Superior temporal gyrus (tissue), 1 donor: ENCODE results near the gene MYT1.

Experiments
- DNase-seq: peaks from one replicate; pipeline ENCODE4 v3.0.0-alpha.2; 2016; ENCODE audit errors: extremely low spot score

MYT1 gene

DNA sequence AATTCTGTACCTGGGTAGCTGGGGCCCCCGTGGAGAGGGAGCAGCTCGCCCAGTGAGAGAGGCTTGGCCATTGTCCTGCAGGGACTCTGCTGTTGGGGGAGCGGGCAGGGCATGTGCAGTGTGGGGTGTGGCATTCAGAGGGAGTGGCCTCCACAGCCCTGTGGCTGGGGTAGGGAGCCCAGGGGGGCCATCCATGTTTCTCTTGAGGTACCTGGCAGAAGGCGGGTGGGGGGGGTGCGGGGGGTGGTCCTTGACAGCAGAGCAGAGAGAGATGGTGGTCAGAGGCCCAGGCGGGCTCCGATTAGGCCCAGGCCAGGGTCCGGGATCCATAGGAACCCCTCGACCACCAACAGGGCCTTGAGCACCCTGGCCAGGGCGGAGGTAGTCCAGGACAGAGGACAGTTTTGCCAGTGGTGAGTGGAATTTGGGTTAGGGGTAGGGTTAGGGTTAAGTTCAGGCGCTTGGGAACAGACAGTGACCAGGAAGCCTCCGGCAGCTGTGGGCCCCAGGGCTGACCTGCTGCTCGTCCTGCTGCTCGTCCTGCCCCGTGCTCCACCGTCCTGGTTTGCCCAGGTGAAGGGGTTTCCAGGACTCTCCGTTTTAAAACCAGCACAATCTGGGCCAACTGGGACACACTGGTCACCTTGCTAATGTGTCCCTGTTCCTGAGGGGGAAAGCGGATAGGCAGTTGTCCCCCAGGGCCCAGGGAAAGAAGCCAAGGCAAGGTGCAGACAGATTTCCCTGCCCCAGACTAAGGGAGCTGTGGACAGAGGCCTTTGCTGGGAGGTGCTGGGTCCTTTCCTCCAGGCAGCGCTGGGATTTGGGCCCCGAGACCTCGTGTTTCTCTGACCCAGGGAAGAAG lies 24.8 kb upstream of the MYT1 start:
- DNase-seq, result no peak

DNA sequence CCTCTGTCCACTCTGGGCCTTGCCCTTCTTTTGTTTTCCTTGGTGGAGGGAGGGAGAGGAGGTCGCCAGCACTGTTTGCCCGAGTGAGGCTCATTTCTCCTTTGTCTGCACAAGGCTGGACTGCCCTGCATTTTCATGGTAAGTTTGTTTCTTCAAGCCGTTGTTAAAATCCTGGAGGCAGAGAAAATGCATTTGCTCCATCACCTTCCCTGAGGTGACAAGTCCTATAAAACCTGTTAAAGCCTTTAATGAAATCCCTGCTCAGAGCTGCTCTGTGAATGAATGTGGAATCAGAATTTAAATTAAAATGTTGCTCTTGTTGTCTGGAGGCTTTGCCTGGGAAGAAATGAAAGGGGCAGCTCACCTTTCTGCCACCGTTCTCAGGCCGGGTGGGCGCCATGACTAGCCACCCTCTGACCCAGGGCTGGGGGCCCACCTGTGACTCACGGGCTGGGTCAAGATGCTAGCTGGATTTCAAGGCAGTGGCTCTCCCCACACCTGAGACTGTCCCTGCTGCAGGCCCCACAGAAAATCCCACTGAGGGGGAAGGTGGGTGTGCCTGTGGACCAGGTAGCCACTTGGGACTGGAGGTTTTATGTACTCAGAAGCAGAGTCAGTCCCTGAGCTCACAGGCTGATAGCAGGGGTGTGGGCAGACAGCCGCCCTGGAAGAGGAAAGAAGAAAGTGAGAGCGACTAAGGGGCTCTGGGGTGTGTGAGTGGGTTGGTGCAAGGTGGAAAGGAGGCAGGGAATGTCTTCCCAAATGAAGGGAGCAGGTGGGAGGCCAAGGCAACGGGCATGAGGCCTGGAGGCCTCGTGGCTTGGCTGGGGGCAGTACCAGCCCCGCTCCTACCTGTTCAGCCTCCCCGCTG lies 24.0 kb upstream of the MYT1 start:
- DNase-seq, result no peak

DNA sequence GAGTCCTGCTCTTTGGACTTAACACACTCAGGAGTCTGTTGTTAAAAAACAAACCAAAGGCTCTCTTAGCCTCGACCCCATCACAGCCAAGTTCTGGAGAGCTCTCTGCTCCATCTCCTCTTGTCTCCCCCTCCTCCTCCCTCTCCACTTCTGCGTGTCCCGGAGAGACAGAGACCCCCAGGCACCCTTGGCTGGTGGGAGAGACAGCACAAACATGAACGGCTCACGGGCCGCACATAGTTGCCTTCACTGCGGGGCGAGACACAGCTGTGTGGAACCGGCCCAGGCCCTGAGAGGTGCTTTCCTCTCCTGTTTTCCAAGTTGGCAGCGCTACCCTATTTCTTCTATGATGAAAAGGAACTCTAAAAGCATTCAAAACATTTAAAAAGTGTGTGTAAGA lies 23.3 kb upstream of the MYT1 start:
- DNase-seq, result no peak

DNA sequence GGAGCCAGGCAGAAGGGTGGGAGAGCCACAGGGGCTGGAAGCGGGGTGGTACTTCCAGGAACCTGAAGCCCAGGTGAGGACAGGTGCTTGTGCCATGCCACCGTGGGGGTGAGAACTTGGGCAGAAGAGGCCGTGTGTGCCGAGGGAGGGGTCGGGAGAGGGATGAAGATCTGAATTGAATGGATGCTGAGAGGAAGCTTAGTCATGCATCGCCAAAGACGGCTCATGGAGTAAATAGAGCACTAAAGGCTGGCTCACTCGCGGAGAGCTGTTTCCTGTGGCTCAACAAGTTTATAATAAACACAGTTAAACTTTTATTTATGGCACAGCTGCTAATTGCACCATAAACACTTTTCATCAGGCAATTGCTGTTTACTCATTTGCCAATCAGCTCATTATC lies 21.7 kb upstream of the MYT1 start:
- no peak for DNase-seq

DNA sequence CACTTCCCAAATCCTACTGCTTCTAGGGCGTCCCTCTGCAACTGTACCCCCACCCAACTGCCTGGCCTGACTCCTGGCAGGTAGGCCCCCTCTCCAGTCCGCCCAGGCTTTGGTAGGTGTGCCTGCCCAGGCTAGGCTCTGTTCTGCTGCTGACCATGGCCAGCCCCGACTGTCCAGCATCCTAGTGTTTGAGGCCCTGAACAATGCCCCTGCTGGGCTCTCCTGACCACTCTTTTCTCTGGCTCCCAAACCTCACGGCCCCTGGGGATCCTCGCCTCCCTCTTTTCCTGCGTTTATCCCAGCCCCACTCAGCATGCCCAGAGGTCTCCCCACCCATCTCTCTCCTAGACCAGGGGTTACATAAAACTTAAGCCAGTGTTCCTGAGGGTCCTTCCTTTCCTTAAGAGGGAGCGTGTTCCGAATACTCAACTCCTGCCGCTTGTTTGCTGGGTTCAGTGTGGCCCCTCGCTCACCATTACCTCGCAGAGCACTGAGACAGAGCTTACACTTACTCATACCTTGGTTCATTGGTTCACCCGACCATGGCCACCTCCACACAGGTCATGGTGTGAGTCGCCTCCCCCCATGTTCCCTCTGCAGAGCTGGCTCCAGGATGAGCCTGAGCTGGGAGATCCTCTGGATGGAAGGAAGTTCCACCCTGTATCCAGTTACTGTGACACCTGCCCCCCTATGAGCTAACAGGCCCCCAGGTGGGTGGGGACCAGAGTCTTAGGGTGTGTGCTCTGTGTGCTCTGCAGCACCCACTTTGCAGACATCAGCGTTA lies 21.0 kb upstream of the MYT1 start:
- no peak for DNase-seq

DNA sequence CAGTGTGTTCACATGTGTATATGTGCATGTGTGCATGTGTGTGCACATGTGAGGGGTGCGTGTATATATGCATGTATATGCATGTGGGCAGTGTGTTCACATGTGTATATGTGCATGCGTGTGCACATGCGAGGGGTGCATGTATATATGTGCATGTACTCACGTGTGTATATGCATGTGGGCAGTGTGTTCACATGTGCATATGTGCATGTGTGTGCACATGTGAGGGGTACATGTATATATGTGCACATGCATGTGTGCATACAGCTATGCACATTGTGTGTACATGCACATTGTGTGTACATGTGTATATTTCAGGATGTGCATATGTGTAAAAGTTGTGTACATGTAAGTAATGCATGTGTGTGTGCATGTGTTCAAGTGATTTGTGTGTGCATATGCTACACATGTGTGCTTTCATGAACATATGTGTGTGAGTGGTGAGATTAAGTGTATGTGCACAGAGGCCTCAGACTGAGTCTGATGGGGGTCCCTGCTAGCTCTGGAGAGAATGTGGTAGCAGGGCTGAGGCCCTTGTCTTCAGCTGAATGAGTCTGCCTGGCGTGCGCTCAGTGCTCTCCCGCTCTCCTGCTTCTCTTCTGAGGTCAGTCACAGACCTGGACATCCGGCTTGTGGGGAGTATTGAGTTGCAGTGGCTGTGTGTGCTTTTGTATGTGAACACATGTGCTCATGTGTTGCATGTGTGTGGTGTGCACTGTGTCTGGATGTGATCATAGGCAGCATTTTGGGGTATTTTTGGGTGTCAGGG lies 19.9 kb upstream of the MYT1 start:
- no peak for DNase-seq

DNA sequence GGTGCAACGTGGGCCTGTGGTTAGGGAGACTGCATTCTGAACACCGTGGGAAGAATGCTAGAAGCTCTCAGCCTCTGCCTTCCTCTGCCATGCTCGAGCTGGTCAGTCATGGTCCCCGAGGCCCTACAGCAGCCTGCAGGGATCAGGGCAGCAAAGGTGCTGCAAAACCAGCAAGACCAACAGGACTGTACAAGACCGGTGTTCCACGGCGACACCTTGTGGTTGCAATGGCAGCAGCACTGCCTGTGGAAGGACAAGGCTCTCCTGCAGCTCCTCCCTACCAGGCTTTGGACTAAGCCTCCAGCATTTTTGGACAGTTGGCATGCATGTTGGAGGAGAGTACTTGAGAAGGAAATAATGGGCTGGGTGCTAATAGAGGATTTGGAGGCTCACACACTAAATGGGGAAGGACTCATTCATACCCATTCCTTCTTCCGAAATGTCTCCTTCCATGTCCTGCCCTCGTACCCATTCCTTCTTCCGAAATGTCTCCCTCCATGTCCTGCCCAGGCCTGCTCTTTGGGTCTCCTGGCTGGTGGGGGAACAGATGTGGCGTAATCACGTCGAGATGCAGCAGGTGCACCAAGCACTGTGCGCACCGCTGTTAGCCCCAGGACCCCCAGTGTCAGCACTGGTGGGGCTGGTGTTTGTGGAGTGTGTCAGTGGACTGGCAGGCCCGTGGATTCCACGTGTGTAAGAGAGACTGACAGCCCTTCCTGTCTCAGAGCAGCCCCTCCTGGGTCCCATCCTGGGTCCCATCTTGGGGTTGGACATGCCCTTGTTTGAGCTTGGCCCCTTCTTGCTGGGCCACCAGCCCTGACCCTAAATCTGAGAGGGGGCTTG lies 18.6 kb upstream of the MYT1 start:
- DNase-seq, result no peak

DNA sequence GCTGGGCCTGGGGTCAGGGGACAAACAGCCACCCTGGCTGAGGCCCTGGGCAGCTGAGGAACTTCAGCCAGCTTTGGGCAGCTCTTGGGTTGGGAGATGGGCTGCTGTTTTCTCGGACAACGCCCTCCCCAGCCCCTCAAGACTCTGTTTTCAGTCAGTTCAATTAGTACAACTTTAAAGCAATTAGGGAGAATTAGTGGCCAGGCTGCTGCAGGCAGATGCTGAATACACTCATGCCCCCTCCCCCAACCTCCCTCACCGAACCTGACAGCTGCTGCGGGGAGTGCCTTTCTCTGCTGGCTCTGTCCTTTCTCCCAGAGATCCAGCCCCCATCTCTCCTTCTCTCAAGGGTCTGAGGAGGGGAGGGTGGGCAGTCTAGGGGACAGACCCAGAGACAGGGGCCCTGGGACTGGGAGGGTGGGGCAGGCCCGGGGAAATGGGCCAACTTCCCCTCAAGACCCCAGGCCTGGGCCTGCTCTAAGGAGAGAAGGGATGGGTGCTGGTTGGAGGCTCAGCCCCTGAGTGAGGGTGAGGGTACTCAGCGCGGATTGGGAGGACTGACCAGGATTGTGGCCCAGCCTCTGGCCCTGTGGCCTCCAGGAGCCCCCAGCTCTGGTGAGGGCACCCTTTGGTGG lies 17.8 kb upstream of the MYT1 start:
- no peak for DNase-seq

DNA sequence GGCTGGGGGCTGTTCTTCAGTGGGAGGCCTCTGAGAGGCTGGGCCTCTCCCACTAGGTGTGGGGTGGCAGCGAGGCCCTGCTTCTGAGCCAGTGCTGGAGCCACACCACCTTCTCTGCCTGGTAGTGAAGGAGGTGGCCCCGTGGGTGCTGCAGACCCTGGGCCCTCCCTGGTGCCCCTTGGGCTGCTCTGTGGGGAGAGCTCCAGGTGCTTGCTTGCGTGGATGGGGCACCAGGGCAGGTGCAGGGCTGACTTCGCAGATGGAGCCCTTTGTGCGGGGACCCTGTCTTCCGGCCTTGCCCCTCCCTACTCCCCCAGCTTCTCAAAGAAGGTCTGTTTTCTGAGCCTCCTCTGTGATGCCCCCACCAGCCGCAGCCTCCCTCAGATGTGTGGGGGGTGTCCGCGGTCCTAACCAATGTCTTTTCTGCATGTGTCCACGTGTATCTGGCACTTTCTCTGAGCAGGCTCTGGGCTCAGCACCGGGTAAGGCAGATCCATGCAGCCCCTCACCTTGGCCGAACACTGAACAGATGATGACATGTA lies 17.2 kb upstream of the MYT1 start:
- no peak for DNase-seq

DNA sequence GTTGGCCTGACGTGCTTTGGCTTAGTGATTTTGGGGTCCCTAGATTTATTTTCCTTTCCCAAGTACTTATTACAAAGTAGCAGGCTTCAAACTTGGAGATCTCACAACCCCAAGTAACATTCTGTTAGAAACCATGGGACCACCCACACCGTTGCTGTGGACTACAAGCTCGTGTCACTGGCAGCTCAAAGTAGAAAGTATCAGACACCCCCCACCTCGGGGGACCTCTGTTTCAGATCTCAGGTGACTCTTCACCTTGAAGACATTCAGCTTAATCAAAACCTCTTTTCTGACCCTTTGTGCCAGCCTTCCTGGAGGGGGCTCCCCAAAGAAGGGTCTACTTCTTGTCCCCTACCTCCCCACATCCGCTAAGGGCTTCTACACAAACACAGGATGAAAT lies 15.7 kb upstream of the MYT1 start:
- DNase-seq, result no peak

DNA sequence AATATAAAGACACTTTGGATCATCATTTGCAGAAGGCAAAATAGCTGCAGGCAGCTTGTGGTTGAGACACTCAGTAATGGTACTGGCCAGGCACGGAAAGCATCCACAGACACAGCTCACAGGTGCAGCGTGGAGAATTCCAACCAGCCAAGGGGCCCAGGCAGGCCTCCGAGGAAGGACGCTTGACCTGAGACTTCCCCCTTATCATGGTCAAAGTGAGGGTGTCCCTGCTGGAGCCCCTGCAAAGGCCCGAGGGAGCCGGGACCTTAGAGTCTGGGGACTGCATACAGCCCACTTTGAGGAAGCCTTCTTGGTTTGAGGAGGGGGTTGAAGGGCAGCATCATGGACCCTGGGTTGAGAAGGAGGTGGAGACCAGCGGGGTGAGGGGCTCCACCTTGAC lies 15.1 kb upstream of the MYT1 start:
- no peak for DNase-seq

DNA sequence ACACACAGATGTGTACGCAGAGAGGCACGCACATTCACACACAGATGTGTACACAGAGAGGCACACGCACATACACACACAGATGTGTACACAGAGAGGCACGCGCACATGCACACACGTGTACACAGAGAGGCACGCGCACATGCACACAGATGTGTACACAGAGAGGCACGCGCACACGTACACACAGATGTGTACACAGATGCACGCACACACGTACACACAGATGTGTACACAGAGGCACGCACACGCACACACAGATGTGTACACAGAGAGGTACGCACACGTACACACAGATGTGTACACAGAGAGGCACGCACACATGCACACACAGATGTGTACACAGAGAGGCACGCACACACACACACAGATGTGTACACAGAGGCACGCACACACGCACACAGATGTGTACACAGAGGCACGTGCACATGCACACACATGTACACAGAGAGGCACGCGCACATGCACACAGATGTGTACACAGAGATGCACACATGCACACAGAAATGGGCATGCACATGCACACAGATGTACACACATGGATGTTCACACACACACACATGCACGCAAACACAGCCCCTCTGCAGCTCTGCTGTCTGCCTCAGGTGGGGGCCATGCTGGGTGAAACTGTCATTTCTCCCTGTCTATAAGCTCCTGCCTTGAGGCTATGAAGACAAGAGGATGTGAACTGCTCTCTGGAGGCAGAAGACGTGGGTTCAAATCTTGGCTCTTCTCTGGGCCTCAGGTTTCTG lies 14.3 kb upstream of the MYT1 start:
- no peak for DNase-seq

DNA sequence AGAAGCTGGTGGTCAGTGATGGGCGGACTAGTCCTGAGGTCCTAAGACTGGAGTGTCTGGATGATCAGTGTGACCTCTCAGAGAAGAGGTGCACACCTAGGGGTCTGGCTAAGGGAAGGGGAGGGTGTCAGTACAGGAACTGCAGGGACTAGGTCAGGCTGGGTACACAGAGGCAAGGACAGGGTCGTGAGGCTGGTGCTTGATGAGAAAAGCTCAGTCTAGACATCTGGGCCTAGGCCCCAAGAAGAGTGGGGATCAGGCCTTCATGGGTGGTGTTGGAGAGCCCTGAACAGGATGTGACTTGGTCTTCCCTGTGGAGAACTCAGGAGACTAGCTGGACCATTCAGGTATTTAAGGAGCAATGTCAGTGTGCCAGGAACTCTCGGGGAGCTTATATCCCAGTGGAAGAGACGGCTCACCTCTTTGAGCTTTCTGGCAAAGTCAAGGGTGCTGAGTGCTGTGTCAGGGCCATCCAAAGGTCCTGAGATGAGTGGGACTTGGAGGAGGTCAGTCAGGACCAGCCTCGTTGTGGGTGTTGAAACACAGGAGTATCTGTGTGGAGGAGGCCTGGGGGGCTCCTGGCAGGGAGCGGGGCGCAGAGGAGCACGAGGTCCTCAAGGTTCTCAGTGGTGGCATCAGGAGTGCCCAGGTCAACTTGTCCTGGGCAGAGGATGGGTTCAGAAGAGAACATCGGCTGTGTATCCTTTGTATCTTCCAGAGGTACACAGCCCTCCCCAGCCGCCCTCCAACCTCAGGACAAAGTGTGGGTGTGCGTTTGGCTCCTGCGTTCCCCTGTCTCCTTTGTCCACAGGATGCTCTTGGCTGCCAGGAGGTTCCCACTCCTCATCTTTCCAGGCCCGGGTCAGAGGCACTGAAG lies 13.3 kb upstream of the MYT1 start:
- no peak for DNase-seq

DNA sequence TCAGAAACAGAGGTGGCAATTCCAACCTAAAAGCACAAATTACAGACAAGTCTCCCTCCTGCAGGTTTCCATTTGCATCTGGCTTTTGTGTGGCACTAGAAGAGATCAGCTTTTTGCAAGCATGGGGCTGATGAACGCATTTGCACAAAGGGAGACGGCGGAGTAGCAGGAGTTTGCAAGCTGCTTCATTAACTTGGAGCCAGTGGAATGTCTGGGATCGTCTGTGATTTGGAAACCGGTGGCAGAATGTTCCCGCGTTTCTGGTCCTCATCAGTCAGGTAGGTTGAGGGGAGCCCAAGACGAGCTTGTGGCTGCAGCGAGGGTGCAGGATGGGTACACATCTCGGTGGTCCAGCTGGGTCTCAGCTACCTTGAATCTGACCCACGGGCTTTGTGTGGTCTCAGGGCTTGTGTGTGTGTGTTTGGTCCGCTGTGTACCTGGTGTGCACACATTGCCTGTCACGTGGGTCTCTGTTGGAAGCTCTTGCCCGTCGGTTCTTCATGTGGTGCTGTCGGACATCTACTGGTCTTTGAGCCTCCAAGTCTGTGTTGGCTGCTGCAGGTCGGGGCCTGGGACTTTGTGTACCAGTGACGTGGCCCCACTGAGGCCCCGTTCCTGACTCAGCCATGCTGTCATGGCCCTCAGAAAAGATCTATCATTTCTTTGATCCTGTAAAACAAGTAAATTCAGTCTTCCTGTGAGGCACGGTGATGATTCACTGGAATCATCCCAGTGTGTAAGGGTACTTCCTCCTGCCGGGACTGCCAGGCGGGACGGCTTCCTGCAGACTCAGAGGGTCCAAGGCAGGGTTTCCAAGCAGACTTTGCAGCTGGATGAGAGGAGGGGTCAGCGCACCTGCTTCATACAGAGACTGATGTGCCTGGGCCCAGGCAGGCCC lies 12.4 kb upstream of the MYT1 start:
- no peak for DNase-seq

DNA sequence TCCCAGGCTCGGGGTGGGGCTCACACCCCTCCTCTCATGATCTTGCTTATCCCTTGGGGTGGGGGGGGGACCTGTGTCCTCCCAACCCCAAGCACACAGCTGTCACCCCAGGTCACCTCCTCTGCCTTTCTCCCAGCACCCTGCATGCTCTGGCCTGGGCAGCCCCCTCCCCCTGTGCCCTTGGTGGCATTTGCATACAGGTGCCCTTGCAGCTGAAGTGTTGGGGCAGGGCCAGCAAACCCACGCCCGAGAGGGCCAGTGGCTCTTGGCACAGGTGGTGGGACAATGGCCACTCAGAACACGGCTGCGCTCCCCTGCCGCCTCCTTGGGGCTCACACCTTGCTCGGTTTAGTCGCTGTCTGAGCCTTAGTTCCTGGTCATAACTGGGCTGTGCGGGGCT lies 11.3 kb upstream of the MYT1 start:
- DNase-seq, result no peak

DNA sequence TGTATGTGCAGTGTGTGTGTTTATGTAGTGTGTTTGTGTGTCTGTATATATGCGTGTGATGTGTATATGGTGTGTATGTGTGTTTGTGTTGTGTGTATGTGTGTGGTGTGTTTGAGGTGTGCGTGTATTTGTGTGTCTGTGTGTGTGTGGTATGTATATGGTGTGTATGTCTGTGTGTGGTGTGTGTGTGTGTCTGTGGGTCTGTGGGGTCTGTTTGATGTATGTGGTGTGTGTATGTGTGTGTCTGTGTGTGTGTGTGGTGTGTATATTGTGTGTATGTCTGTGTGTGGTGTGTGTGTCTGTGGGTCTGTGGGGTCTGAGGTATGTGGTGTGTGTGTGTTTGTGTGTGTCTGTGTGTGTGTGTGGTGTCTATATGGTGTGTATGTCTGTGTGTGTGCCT lies 10.8 kb upstream of the MYT1 start:
- DNase-seq, result no peak
